SK-N-SH (cell line): ENCODE data around the gene CENPX. TPM values are rescaled to one million over a fixed set of nuclear protein-coding genes. Genes with fewer than 3 reads are reported as not detected.
A peak's percentile ranks its signal among the peaks of the same experiment; 100 is the strongest.

Experiments used
- CTCF ChIA-PET: fragments of 300-600, 350-600 bp; formaldehyde crosslinking; extraction: SDS; loops from one replicate; lab custom pipeline; 2021; lab: Yijun Ruan, JAX
- POLR2A ChIA-PET: fragments of 350-600 bp; sonication (Branson Sonifier 250); formaldehyde crosslinking; extraction: SDS; loops from one replicate; lab custom pipeline; 2020; ENCODE audit warnings: antibody characterized with exemption, inconsistent platforms; lab: Yijun Ruan, JAX
- DNase-seq: peaks from one replicate; pipeline ENCODE4 v3.0.0; 2012
- H2AFZ ChIP-seq: fragments of 200-600 bp; sonication (generic); 2 replicates; pipeline ENCODE4 v1.8.1; 2016; ENCODE audit warnings: antibody characterized with exemption, mild to moderate bottlenecking, low read depth
- H3F3A ChIP-seq: fragments of 200-600 bp; sonication (generic); replicated peaks from 2 replicates; pipeline ENCODE3; 2016; ENCODE audit warnings: antibody characterized with exemption, mild to moderate bottlenecking; ENCODE audit not compliant: insufficient read depth
- H3K27ac ChIP-seq, 2 experiments: fragments of 200-500 bp in 1 of 2; fragments of 200-600 bp in 1 of 2; sonication (Bioruptor generic) in 1 of 2; sonication (generic), shearing (Covaris generic) in 1 of 2; 2 replicates each; pipeline versions ENCODE4 v1.5.1 to v1.6.1; 2014 to 2016; ENCODE audit warnings: low read depth in 2 of 2, inconsistent platforms in 1 of 2, low read length in 1 of 2, mild to moderate bottlenecking in 1 of 2, mixed read lengths in 1 of 2
- H3K27me3 ChIP-seq: fragments of 200-600 bp; sonication (generic), shearing (Covaris generic); 2 replicates; pipeline ENCODE4 v1.6.1; 2016; ENCODE audit warnings: mixed run types; ENCODE audit not compliant: insufficient read depth
- H3K36me3 ChIP-seq, 2 experiments: fragments of 200-500 bp in 1 of 2; fragments of 200-600 bp in 1 of 2; sonication (Bioruptor generic) in 1 of 2; sonication (generic) in 1 of 2; replicated peaks in 1 of 2; 2 replicates each; pipeline versions ENCODE3 to v1.5.1; 2014 to 2016; ENCODE audit warnings: low read length in 1 of 2, mild to moderate bottlenecking in 1 of 2; ENCODE audit not compliant: insufficient read depth in 2 of 2, control insufficient read depth in 1 of 2
- H3K4me1 ChIP-seq, 2 experiments: fragments of 200-500 bp in 1 of 2; fragments of 200-600 bp in 1 of 2; sonication (Bioruptor generic) in 1 of 2; sonication (generic), shearing (Covaris generic) in 1 of 2; 2 replicates each; pipeline versions ENCODE4 v1.5.1 to v1.6.1; 2014 to 2016; ENCODE audit warnings: low read depth in 1 of 2, low read length in 1 of 2, mixed run types in 1 of 2; ENCODE audit not compliant: insufficient read depth in 2 of 2, control insufficient read depth in 1 of 2
- H3K4me2 ChIP-seq: fragments of 200-600 bp; sonication (generic), shearing (Covaris generic); 2 replicates; pipeline ENCODE4 v1.6.1; 2017; ENCODE audit warnings: mixed run types
- H3K4me3 ChIP-seq, 2 experiments: fragments of 200-500 bp in 1 of 2; fragments of 200-600 bp in 1 of 2; sonication (Bioruptor generic) in 1 of 2; sonication (generic), shearing (Covaris generic) in 1 of 2; 2 replicates each; pipeline versions ENCODE4 v1.5.1 to v1.8.1; 2014 to 2016; ENCODE audit warnings: low read depth in 2 of 2, inconsistent platforms in 1 of 2, low read length in 1 of 2, mild to moderate bottlenecking in 1 of 2, mixed read lengths in 1 of 2, moderate library complexity in 1 of 2
- H3K79me2 ChIP-seq: fragments of 200-600 bp; sonication (generic); 2 replicates; pipeline ENCODE4 v1.8.1; 2017; ENCODE audit warnings: mild to moderate bottlenecking; ENCODE audit not compliant: insufficient read depth
- H3K9ac ChIP-seq: fragments of 200-600 bp; sonication (generic); 2 replicates; pipeline ENCODE4 v1.6.1; 2017; ENCODE audit warnings: mixed run types
- H3K9me2 ChIP-seq: fragments of 200-600 bp; sonication (generic); 2 replicates; pipeline ENCODE4 v1.6.1; 2017; ENCODE audit warnings: mixed run types
- H3K9me3 ChIP-seq: fragments of 200-600 bp; sonication (generic); 2 replicates; pipeline ENCODE4 v1.6.1; 2017; ENCODE audit warnings: mixed run types, mild to moderate bottlenecking, moderate library complexity
- H4K20me1 ChIP-seq: fragments of 200-600 bp; sonication (generic); 2 replicates; pipeline ENCODE4 v1.6.1; 2017; ENCODE audit warnings: mild to moderate bottlenecking, mixed run types; ENCODE audit not compliant: insufficient read depth
- CHD2 ChIP-seq: fragments of 150-350 bp; IDR thresholded peaks from 2 replicates; pipeline ENCODE4 v1.6.1; 2018; ENCODE audit warnings: low read length; ENCODE audit not compliant: partially characterized antibody
- EP300 ChIP-seq, 2 experiments: IDR thresholded peaks; 2 replicates each; pipeline versions ENCODE4 v1.4.0 to v1.6.1; 2012; ENCODE audit warnings: borderline replicate concordance in 1 of 2, low read depth in 1 of 2, low read length in 1 of 2
- EZH2phosphoT487 ChIP-seq: fragments of 200-600 bp; sonication (generic); IDR thresholded peaks from 2 replicates; pipeline ENCODE4 v1.6.1; 2017; ENCODE audit warnings: low read depth, mixed run types, mild to moderate bottlenecking, antibody characterized with exemption, moderate library complexity, borderline replicate concordance
- FOSL2 ChIP-seq: IDR thresholded peaks from 2 replicates; pipeline ENCODE4 v1.4.0; 2012; ENCODE audit warnings: low read depth, mild to moderate bottlenecking, moderate library complexity, borderline replicate concordance
- FOXJ3 ChIP-seq: sonication (generic); formaldehyde crosslinking; IDR thresholded peaks from 2 replicates; pipeline ENCODE4 v1.5.1; 2020; ENCODE audit warnings: mild to moderate bottlenecking, missing genetic modification reagents
- FOXM1 ChIP-seq: IDR thresholded peaks from 2 replicates; pipeline ENCODE4 v1.4.0; 2012; ENCODE audit warnings: low read depth, mild to moderate bottlenecking
- GABPA ChIP-seq: IDR thresholded peaks from 2 replicates; pipeline ENCODE4 v1.4.0; 2012; ENCODE audit warnings: low read depth, mild to moderate bottlenecking
- GATA2 ChIP-seq: sonication (generic); formaldehyde crosslinking; IDR thresholded peaks from 2 replicates; pipeline ENCODE4 v1.5.0; 2020; ENCODE audit warnings: mild to moderate bottlenecking, missing genetic modification reagents
- NFIC ChIP-seq: IDR thresholded peaks from 2 replicates; pipeline ENCODE4 v1.4.0; 2012; ENCODE audit warnings: borderline replicate concordance
- NRF1 ChIP-seq: IDR thresholded peaks from 2 replicates; pipeline ENCODE4 v1.6.1; 2012; ENCODE audit warnings: low read depth, mild to moderate bottlenecking, low read length
- RFX5 ChIP-seq: IDR thresholded peaks from 2 replicates; pipeline ENCODE4 v1.6.1; 2012; ENCODE audit warnings: mild to moderate bottlenecking, improper control_type of control experiment, low read length
- RXRA ChIP-seq: IDR thresholded peaks from 2 replicates; pipeline ENCODE4 v1.4.0; 2012; ENCODE audit warnings: low read depth, mild to moderate bottlenecking, borderline replicate concordance
- SIN3A ChIP-seq: IDR thresholded peaks from 2 replicates; pipeline ENCODE4 v1.6.1; 2012; ENCODE audit warnings: low read depth, mild to moderate bottlenecking, low read length, moderate library complexity, borderline replicate concordance
- SMC3 ChIP-seq: IDR thresholded peaks from 2 replicates; pipeline ENCODE4 v1.6.1; 2012; ENCODE audit warnings: low read depth, low read length, improper control_type of control experiment
- YY1 ChIP-seq: IDR thresholded peaks from 2 replicates; pipeline ENCODE4 v1.4.0; 2012; ENCODE audit warnings: low read depth, mild to moderate bottlenecking
- WGBS: methylation state at CpG from one replicate; pipeline ENCODE4 v1.1.6; 2017; ENCODE audit warnings: low lambda C conversion rate; 5-methylcytosine and 5-hydroxymethylcytosine counted together
- polyA plus RNA-seq, 3 experiments: library from polyadenylated mRNA; depleted of rRNA; stranded (reverse); fragments of >200 nt; gene quantifications; 2 replicates each; pipeline ENCODE4 v1.2.3, GENCODE V29; 2012
- TF ChIP-seq, protein P1 (sequence below): IDR thresholded peaks from 2 replicates; pipeline ENCODE4 v1.4.0; 2012; ENCODE audit warnings: low read depth, borderline replicate concordance
- TF ChIP-seq, protein P2 (sequence below): IDR thresholded peaks from 2 replicates; pipeline ENCODE4; 2012
- TF ChIP-seq, protein P3 (sequence below): fragments of 150-350 bp; IDR thresholded peaks from 2 replicates; pipeline ENCODE4 v1.6.1; 2016; ENCODE audit warnings: mild to moderate bottlenecking, low read depth, low read length
- TF ChIP-seq, protein P4 (sequence below): IDR thresholded peaks from 2 replicates; pipeline ENCODE4 v1.4.0; 2012; ENCODE audit warnings: low read depth

The CENPX gene
- polyA plus RNA-seq, 1 of the 3 experiments (the other 2 are of a cell fraction) = 255 TPM

DNA sequence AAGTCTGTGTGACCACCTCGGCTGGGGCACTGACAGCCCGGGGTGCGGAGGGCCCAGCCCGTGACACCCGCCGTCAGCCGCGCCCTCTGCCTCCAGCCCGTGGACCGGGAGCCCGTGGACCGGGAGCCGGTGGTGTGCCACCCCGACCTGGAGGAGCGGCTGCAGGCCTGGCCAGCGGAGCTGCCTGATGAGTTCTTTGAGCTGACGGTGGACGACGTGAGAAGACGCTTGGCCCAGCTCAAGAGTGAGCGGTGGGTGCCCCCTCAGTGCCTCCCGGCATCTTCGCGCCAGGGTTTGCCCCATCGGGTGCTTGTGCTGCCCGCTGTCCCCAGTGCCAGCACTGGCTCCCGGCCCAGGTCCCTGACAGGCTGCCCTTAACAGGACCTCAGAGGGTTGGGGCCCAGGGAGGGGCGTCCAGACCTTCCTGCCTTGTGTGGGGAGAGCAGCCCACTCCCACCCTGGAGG, 13.7 kb downstream of the CENPX start:
- Histone ChIP-seq H4K20me1 (no peaks in the 10 kb centered on the region), H3F3A (peaks cover 6% of the 10 kb centered on the region), H3K4me1 (peaks cover 29 to 31% of the 10 kb centered on the region in 2 experiments; a peak in 3 of 4 replicates), H2AFZ (no peak overlapping the region), H3K9me2 (no peaks in the 10 kb centered on the region), H3K4me2 (no peak overlapping the region)
- 97% methylated on average over 20 of the region's 28 CpGs for WGBS
- CTCF ChIA-PET = interaction anchor here (0.7 to 35.7 kb wide), 4 partner anchors 13 to 43 kb away, joined by 3 to 1216 read pairs (median 36); partner anchors contain the start of genes CENPX, LRRC45 and NOTUM
- TF ChIP-seq NFIC = no peak
- TF ChIP-seq EZH2phosphoT487 = no peak
- TF ChIP-seq, protein P1, sequence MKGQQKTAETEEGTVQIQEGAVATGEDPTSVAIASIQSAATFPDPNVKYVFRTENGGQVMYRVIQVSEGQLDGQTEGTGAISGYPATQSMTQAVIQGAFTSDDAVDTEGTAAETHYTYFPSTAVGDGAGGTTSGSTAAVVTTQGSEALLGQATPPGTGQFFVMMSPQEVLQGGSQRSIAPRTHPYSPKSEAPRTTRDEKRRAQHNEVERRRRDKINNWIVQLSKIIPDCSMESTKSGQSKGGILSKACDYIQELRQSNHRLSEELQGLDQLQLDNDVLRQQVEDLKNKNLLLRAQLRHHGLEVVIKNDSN = no peak
- TF ChIP-seq FOXM1 = no peak
- TF ChIP-seq FOXJ3 (CRISPR knock-in tag) = no peak
- no peak for TF ChIP-seq NRF1
- no peak for TF ChIP-seq SMC3
- TF ChIP-seq CHD2 = no peak
- TF ChIP-seq EP300 (IDR thresholded peaks at IDR 0.05; ENCODE audit: borderline replicate concordance in 1 of 2, low read depth in 1 of 2, low read length in 1 of 2) = no peak
- TF ChIP-seq YY1 = no peak
- TF ChIP-seq, protein P2, sequence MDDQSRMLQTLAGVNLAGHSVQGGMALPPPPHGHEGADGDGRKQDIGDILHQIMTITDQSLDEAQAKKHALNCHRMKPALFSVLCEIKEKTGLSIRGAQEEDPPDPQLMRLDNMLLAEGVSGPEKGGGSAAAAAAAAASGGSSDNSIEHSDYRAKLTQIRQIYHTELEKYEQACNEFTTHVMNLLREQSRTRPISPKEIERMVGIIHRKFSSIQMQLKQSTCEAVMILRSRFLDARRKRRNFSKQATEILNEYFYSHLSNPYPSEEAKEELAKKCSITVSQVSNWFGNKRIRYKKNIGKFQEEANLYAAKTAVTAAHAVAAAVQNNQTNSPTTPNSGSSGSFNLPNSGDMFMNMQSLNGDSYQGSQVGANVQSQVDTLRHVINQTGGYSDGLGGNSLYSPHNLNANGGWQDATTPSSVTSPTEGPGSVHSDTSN = no peak
- TF ChIP-seq RFX5 = no peak
- TF ChIP-seq RXRA = no peak
- no peak for TF ChIP-seq GATA2 (CRISPR knock-in tag)
- TF ChIP-seq, all 33 proteins: peak for 0
- DNase-seq = no peak
- POLR2A ChIA-PET = no interaction called here
- no peak overlapping the region for H3K27ac ChIP-seq
- no peaks in the 10 kb centered on the region for H3K9me3 ChIP-seq
- H3K4me3 ChIP-seq = no peak overlapping the region
- no peak overlapping the region for H3K9ac ChIP-seq
- peaks cover 5% of the 10 kb centered on the region; the same call in 1 of the 2 replicates for H3K79me2 ChIP-seq
- no peaks in the 10 kb centered on the region for H3K36me3 ChIP-seq
- H3K27me3 ChIP-seq = no peaks in the 10 kb centered on the region

DNA sequence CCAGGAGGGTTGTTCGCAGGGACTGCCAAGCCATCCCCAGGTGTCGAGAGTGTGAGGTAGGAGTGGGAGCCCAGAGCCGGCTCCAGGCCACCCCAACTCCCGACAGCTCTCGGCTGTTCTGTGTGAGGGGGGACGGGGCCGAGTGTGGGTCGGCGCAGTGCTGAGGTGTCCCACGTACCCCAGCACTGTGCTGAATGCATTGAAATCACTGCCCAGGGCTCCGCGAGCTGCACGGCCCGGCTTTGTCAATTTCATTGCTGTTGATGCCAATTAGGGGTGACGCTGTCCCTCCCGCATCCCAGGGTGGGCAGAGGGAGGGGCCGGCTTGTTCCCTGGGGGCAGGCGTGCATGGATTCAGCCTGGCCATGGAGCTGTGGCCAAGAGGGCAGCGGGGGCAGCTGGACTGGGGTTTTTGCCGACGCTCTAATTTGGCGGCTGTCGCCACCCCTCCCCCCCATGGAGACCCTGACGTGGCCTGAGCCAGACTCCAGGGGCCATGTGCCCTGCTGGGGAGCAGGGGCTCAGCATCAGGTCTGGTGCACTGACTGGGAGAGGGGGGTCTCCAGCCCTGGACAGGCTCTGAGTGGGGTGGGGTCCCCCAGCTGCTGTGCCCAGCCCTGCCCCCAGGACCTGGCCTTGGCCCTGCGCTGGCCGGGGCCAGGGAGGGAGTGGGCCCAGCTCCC, 14.3 kb downstream of the CENPX start:
- H3K36me3 ChIP-seq = no peaks in the 10 kb centered on the region
- 93% methylated on average over 21 of the region's 26 CpGs for WGBS
- H3K79me2 ChIP-seq = peaks cover 5% of the 10 kb centered on the region; the same call in 1 of the 2 replicates
- H3K4me2 ChIP-seq = no peak overlapping the region
- H2AFZ ChIP-seq = no peak overlapping the region
- H3F3A ChIP-seq = peaks cover 11% of the 10 kb centered on the region
- no peaks in the 10 kb centered on the region for H3K9me2 ChIP-seq
- no peaks in the 10 kb centered on the region for H4K20me1 ChIP-seq
- H3K27me3 ChIP-seq = no peaks in the 10 kb centered on the region
- ChIA-PET POLR2A (no interaction called here), CTCF (interaction anchor here (0.6 to 35.7 kb wide), 6 partner anchors 13 to 228 kb away, joined by 3 to 1216 read pairs (median 4); partner anchors contain the start of genes CENPX, LRRC45 and NOTUM)
- no peak overlapping the region for H3K27ac ChIP-seq
- no peak overlapping the region for H3K4me3 ChIP-seq
- no peak overlapping the region for H3K9ac ChIP-seq
- peaks cover 25 to 34% of the 10 kb centered on the region in 2 experiments; a peak in 3 of 4 replicates for H3K4me1 ChIP-seq
- H3K9me3 ChIP-seq = no peaks in the 10 kb centered on the region
- peak; percentile 79 for DNase-seq
- TF ChIP-seq YY1 (no peak), NFIC (no peak), SIN3A (no peak), FOSL2 (no peak), GABPA (no peak), EZH2phosphoT487 (no peak), NRF1 (no peak)
- TF ChIP-seq, protein P1 = no peak
- TF ChIP-seq, protein P3, sequence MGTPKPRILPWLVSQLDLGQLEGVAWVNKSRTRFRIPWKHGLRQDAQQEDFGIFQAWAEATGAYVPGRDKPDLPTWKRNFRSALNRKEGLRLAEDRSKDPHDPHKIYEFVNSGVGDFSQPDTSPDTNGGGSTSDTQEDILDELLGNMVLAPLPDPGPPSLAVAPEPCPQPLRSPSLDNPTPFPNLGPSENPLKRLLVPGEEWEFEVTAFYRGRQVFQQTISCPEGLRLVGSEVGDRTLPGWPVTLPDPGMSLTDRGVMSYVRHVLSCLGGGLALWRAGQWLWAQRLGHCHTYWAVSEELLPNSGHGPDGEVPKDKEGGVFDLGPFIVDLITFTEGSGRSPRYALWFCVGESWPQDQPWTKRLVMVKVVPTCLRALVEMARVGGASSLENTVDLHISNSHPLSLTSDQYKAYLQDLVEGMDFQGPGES = no peak
- TF ChIP-seq, protein P4, sequence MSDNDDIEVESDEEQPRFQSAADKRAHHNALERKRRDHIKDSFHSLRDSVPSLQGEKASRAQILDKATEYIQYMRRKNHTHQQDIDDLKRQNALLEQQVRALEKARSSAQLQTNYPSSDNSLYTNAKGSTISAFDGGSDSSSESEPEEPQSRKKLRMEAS = no peak
